ENCODE results near the gene CDHR3. TPM values are rescaled to one million over a fixed set of nuclear protein-coding genes. Genes with fewer than 3 reads are reported as not detected.

Gene CDHR3
- total and polyA plus RNA-seq, 2 donors, result 4.0 to 10.8 TPM

DNA sequence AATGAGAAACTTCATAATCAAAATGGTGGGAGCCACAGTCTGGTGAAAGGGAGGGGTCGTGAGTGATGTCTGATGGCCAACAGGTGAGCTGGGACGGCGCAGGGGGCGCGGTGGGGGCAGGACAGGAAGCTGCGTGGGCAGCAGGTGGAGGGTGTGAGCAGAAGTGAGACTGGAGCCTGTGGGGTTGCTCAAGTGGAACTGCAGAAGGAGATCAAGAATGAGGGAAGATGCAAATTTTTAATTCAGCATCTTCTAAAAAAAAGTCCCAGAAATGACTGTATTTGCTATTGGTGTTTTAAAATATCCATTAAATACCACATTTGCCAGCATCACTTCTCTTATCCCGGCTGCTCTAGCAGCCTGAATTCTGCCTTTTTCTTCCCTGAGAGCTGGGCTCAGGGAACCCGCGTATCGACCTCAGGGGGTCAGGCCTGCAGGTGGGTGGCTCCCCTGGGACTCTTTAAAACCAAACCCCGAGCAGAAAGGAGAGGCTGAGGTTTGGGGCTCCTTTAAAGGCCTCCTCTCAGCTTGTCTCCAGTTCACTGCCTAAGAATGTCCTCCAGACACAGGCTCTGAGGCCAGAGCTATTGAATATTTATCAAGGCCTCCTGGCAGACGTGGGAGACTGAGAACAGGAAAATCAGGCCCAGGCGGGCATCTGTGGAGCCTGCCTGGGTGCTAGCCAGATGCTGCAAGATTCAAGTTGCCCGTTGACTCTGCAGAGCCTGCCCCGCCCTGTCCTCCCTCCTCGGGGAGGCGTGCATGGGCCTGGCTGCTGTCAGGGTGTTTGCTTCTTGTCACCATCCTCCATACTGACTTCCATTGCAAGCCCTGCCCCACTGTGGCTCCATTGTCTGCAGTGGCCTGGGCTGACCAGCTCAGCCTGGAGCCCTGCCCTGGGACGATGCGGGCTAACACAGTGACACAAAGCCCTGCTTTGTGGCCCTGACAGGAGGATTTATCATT lies 95.2 kb downstream of the CDHR3 start:
- 69% methylated on average over 19 of the region's 19 CpGs for WGBS
- Histone ChIP-seq H3K4me3 (ENCODE audit: low read depth, low read length) (no peak overlapping the region), H3K27ac (ENCODE audit: low read depth) (peak overlapping the region; percentile 42), H3K4me1 (ENCODE audit: insufficient read depth) (no peaks in the 10 kb centered on the region), H3K36me3 (ENCODE audit: insufficient read depth) (no peaks in the 10 kb centered on the region)
- no peak for DNase-seq (ENCODE audit: extremely low spot score)

DNA sequence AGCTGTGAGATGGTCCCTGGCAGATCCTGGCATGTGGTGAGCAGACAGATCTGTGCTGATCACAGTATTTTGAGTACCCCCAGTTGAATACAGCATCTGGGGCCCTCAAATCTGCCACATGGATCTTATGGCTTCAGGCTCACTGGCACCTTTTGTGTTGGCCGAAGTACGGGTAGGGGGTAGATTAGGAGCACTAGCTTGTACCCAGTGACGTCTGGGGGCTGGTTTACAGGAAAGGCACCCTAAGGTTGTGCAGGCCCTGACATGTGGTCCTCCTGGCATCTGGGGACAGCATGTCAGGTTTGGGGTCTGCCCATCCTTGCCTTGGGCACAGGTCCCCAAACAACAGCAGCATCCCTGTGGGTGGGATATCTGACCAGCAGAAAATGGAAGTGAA lies 95.9 kb downstream of the CDHR3 start:
- Histone ChIP-seq H3K4me3 (ENCODE audit: low read depth, low read length) (no peak overlapping the region), H3K27ac (ENCODE audit: low read depth) (peak overlapping the region; percentile 42), H3K36me3 (ENCODE audit: insufficient read depth) (no peaks in the 10 kb centered on the region), H3K4me1 (ENCODE audit: insufficient read depth) (no peaks in the 10 kb centered on the region)
- no peak for DNase-seq (ENCODE audit: extremely low spot score)
- WGBS, result 82% methylated on average over 3 of the region's 3 CpGs

DNA sequence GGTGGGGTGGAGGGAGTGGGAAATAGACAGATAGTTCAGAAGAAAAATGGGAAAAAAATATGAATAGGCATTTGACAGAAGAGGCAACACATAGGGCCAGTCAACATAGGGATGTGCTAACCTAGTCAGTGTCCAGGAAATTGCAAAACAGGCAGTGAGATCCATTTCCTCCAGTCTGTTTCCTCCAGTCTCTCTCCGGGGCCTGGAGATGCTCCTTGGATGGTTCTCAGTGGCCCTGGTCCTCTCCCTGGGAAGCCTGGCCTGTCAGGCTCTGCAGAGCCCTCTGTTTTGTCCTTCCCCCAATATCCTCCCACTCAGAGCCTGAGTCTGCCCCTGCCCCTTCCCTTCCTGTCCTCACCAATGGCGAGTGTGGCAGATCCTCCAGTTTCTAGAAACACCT lies 96.5 kb downstream of the CDHR3 start:
- WGBS, result 84% methylated on average over 2 of the region's 2 CpGs
- Histone ChIP-seq H3K4me1 (ENCODE audit: insufficient read depth) (peaks cover under 1% of the 10 kb centered on the region), H3K36me3 (ENCODE audit: insufficient read depth) (no peaks in the 10 kb centered on the region), H3K27ac (ENCODE audit: low read depth) (no peak overlapping the region), H3K4me3 (ENCODE audit: low read depth, low read length) (no peak overlapping the region)
- DNase-seq (ENCODE audit: extremely low spot score), result no peak

DNA sequence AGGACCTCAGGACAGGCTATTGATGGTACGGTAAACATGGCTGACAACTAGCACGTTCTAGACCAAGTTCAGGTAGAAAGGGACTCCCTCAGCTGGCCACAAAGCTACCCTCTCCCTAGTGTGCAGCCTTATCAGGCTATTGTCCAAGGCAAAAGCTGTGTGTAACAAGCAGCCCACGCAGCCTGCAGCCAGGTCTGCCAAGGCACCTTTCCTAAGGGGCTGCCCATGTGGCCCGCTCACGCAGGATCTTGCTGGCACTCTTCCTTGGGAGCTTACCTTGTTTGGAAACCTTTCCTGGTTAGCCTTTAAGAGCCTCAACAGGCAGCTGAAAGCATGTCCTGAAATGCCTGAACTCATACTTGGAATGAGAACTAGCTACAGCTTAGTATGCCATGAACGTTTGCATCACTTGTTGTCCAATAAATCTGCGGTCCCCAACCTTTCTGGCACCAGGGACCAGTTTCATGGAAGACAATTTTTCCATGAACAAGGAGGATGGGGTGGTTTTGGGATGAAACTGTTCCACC lies 97.4 kb downstream of the CDHR3 start:
- Histone ChIP-seq H3K27ac (ENCODE audit: low read depth) (no peak overlapping the region), H3K36me3 (ENCODE audit: insufficient read depth) (no peaks in the 10 kb centered on the region), H3K4me3 (ENCODE audit: low read depth, low read length) (no peak overlapping the region), H3K4me1 (ENCODE audit: insufficient read depth) (peaks cover 3% of the 10 kb centered on the region)
- DNase-seq (ENCODE audit: extremely low spot score), result no peak
- WGBS, result 88% methylated on average over 7 of the region's 7 CpGs

DNA sequence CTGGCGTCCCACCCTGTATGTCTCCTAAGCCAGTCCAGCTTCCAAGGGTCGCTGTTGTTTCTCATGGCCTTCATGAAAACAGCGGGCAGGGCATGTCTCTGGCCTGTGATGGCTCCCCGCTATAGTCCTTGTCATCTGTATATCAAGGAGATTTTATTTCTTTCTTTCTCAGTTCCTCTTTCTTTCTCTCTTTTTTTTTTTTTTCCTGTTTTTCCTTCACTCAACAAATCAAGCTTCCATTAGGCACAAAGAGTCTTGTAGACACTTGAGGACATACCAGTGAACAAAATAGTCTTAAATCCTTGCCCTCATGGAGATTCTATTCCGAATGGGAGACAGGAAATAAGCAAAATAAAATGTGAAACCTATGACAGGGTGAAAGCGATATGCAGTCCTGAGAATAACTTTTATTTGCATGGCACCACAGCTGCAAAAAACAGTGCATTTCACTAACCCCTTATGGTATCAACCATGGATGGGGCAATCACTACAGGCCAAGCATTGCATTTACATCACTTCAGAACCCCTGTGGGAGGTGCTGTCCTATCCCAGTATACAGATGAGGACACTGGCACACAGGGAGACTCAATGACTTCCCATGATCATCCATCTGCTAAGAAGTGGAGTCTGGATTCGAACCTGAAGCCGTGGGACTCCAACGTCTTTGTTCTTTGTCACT lies 98.4 kb downstream of the CDHR3 start:
- 89% methylated on average over 9 of the region's 9 CpGs for WGBS
- Histone ChIP-seq H3K36me3 (ENCODE audit: insufficient read depth) (no peaks in the 10 kb centered on the region), H3K27ac (ENCODE audit: low read depth) (peak overlapping the region; percentile 34), H3K4me3 (ENCODE audit: low read depth, low read length) (no peak overlapping the region), H3K4me1 (ENCODE audit: insufficient read depth) (peaks cover 5% of the 10 kb centered on the region)
- no peak for DNase-seq (ENCODE audit: extremely low spot score)

DNA sequence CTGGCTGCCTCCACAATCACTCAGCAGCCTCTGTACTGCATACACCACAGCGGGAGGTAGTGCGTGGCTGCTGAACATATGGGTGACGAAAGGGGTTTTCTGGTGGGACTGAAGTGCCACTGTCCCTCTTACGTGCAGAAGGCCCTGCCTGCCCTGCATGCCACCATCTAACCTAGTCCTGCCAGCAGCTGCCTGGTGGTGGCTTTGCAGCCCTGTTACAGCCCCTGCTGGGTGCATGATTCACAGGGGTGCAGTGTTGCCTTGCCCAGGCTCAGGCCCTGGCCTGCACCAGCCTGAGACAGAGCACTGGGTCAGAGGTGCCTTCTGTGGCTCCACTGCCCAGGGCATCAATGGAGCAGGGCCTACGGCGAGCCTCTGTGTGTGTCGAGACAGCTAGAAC lies 98.9 kb downstream of the CDHR3 start:
- no peak for DNase-seq (ENCODE audit: extremely low spot score)
- 91% methylated on average over 7 of the region's 7 CpGs for WGBS
- H3K4me3 ChIP-seq (ENCODE audit: low read depth, low read length), result no peak overlapping the region

DNA sequence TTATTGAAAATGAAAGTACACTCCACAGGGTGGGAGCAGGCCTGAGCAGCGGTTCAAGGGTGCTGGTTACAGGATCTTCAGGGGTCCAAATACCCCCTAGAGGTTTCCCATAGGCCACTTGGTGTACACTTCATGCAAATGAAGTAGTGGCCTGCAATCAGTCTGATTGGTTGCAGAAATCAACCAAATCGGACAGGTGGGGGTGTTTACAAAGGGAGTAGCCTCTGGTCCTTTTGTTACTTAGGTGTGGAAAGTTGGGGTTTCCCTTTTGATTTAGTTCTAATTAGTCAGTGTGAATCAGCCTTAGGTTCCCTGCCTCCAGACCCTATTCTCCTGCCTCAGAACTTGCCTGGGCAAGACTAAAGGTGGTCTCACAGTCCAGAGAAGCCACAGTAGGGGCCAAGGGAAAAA lies 99.5 kb downstream of the CDHR3 start:
- H3K36me3 ChIP-seq (ENCODE audit: insufficient read depth), result no peaks in the 10 kb centered on the region
- H3K27ac ChIP-seq (ENCODE audit: low read depth), result no peak overlapping the region
- WGBS, result 90% methylated on average over 2 of the region's 2 CpGs
- DNase-seq (ENCODE audit: extremely low spot score), result no peak
- H3K4me3 ChIP-seq (ENCODE audit: low read depth, low read length), result no peak overlapping the region
- peaks cover 5% of the 10 kb centered on the region for H3K4me1 ChIP-seq (ENCODE audit: insufficient read depth)

More for the DNA sequence above, 98.9 kb downstream of the CDHR3 start:
- no peaks in the 10 kb centered on the region for H3K36me3 ChIP-seq (ENCODE audit: insufficient read depth)
- peaks cover 5% of the 10 kb centered on the region for H3K4me1 ChIP-seq (ENCODE audit: insufficient read depth)
- H3K27ac ChIP-seq (ENCODE audit: low read depth), result peak overlapping the region; percentile 27

DNA sequence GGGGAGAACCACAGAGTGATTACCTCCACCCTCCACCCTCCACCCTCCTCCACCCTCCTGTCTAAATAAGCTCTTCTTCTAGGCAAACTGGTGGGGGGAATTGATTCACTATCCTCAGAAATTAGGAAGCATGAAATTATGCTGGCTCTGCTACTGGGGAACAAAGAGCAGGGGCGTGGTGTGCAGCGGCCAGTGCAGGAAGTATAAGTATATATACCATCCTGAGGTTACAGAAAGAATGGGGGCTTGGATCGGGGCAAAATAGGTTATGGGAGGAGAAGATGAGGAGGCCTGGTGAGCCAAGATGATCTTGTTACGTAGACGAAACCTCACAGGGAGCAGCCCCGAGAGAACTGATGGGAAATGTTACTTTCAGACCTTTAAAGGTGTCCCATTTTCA lies 100.0 kb downstream of the CDHR3 start:
- peak overlapping the region; percentile 48 for H3K27ac ChIP-seq (ENCODE audit: low read depth)
- H3K4me3 ChIP-seq (ENCODE audit: low read depth, low read length), result no peak overlapping the region
- DNase-seq (ENCODE audit: extremely low spot score), result no peak
- peaks cover 5% of the 10 kb centered on the region for H3K4me1 ChIP-seq (ENCODE audit: insufficient read depth)
- H3K36me3 ChIP-seq (ENCODE audit: insufficient read depth), result no peaks in the 10 kb centered on the region
- 84% methylated on average over 6 of the region's 6 CpGs for WGBS

DNA sequence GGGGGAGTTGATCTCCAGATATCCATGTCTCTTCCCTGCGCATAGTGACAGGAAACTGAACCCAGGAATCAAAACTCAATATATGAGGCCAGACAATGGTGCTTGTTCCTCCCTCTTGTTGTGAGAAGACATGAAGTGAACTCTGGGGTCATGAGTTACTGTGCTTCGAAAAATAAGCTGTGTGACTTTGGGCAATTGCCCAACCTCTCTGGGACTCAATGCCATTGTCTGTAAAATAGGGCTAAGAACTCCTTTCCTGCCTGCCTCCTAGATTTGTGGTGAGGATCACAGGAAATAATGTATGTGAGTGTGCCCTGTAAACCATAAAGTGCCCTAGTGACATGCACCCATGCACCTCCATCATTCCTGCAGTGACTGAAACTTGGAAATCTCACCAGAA lies 100.6 kb downstream of the CDHR3 start:
- no peak for DNase-seq (ENCODE audit: extremely low spot score)
- Histone ChIP-seq H3K36me3 (ENCODE audit: insufficient read depth) (no peaks in the 10 kb centered on the region), H3K4me3 (ENCODE audit: low read depth, low read length) (no peak overlapping the region), H3K27ac (ENCODE audit: low read depth) (no peak overlapping the region), H3K4me1 (ENCODE audit: insufficient read depth) (peaks cover 5% of the 10 kb centered on the region)
- WGBS, result 90% methylated on average over 2 of the region's 2 CpGs

DNA sequence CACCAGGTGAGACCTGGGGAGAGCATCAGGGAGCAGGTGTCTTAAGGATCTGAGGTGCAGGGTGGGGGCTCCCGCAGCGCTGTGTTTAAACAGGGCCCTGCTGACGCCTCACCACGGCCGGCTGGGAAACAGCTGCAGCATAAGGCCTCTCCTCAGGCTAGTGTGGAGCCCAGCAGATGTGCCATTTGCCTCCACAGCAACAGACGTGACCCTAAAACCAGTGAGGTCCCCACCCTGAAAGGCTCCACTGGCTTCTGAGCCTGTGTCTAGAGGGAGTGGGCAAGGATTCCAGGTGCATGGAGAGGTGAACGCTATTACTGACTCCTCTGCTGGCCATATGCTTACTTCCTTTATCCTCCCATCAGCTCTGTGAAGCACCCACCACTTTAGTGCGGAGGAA lies 101.3 kb downstream of the CDHR3 start:
- 75% methylated on average over 8 of the region's 8 CpGs for WGBS
- Histone ChIP-seq H3K36me3 (ENCODE audit: insufficient read depth) (no peaks in the 10 kb centered on the region), H3K27ac (ENCODE audit: low read depth) (peak overlapping the region; percentile 87), H3K4me3 (ENCODE audit: low read depth, low read length) (no peak overlapping the region), H3K4me1 (ENCODE audit: insufficient read depth) (peaks cover 5% of the 10 kb centered on the region)
- no peak for DNase-seq (ENCODE audit: extremely low spot score)

DNA sequence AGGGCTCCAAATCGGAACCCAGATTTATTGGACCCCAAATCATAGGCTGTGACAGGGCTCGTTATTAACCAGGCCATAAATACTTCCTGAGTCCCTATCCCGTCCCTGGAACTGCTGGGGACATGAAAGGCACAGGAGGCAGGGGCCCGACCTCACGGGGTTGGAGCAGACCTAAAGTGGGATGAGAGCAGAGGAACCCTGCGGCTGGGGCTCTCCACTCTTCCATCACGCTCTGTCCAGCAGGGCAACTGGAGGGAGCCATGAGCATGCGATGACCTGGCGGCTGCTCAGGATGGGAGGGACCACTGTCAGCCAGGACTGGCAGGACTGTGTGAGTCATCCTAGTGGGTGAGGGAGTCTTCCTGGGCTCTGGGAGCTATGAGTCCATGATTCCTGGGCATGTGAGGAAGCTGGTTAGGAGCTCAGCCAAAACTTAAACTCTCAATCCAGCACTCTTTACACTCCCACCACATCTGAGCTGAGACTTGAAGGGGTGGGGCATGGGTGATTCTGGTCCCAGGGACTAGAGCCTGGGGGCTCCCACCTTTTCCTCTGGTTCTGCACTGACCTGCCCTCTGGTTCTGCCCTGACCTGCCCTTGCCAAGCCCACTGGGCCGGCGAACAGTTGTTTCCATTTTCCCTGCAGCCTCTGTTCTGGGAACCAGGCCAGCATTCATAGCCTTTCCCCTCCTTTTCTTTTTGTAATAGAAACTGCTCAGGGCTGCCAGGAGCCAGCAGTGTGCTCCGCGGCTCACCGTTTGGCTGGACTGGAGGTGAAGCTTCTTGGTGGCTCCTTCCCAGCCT lies 101.9 kb downstream of the CDHR3 start:
- Histone ChIP-seq H3K4me1 (ENCODE audit: insufficient read depth) (peaks cover 5% of the 10 kb centered on the region), H3K36me3 (ENCODE audit: insufficient read depth) (no peaks in the 10 kb centered on the region), H3K27ac (ENCODE audit: low read depth) (peak overlapping the region; percentile 87), H3K4me3 (ENCODE audit: low read depth, low read length) (peak overlapping the region; percentile 19)
- DNase-seq (ENCODE audit: extremely low spot score), result no peak
- 23% methylated on average over 14 of the region's 14 CpGs for WGBS

DNA sequence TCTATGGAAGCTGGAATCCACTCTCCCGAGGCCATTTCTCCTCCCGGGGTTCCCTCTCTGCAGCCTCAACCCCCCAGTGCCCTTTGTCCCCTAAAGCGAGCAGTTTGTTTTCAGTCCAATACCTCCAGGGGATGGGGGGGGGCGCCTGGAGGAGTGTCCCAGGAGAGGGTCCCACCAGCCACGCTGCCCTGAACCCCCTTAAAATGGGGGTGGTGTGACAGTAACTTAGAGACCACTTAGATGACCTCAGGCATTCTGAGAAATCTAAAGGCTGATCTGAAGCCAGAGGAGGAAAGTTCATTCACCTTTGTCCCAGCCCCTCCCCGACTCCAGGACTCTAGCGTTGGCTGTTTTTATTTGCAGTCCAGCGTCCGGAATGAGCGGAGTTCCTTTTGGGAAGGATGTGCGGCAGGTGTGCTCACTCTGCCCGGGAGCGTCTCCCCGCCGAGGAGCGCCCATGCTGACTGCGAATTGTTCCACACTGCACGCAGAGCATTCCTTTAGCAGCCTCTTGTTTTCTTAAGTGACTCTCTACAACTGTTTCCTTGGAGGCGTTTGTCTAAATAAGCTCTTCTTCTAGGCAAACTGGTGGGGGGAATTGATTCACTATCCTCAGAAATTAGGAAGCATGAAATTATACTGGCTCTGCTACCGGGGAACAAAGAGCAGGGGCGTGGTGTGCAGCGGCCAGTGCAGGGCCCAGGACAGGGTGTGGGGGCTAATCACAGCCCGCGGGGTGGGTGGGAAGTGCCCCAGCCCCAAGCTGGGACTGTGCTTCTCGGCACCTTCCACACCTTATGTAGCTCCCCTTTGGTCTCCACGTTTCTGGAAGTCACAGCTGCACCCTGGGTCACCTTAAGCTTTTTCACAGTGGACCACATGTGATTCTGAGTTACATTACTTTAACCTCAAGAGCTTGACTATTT lies 102.8 kb downstream of the CDHR3 start:
- H3K4me1 ChIP-seq (ENCODE audit: insufficient read depth), result peaks cover 5% of the 10 kb centered on the region

More for the DNA sequence above, 102.8 kb downstream of the CDHR3 start:
- DNase-seq (ENCODE audit: extremely low spot score), result no peak
- Histone ChIP-seq H3K36me3 (ENCODE audit: insufficient read depth) (no peaks in the 10 kb centered on the region), H3K27ac (ENCODE audit: low read depth) (peak overlapping the region; percentile 81), H3K4me3 (ENCODE audit: low read depth, low read length) (peak overlapping the region; percentile 19)
- WGBS, result 43% methylated on average over 26 of the region's 26 CpGs

Measured in urinary bladder (tissue), 4 donors.